ENCODE results near the gene ASIC3.

Gene ASIC3

GRCh38 chr7:151003572-151003971, 44.8 kb upstream of the ASIC3 start:
- Histone ChIP-seq H3K27ac (no peak overlapping the region), H3K27me3 (peaks cover 0 to 49% of the 10 kb centered on the region in 2 donors), H3K4me1 (peaks cover 0 to 7% (median 0%) of the 10 kb centered on the region in 4 donors), H3K36me3 (no peaks in the 10 kb centered on the region), H3K9me3 (no peaks in the 10 kb centered on the region), H3K4me3 (no peak overlapping the region)
- intact Hi-C loops (cut with DNase I; ENCODE audit: low total_unique reads) = no loop called here
- TF ChIP-seq, protein P1, sequence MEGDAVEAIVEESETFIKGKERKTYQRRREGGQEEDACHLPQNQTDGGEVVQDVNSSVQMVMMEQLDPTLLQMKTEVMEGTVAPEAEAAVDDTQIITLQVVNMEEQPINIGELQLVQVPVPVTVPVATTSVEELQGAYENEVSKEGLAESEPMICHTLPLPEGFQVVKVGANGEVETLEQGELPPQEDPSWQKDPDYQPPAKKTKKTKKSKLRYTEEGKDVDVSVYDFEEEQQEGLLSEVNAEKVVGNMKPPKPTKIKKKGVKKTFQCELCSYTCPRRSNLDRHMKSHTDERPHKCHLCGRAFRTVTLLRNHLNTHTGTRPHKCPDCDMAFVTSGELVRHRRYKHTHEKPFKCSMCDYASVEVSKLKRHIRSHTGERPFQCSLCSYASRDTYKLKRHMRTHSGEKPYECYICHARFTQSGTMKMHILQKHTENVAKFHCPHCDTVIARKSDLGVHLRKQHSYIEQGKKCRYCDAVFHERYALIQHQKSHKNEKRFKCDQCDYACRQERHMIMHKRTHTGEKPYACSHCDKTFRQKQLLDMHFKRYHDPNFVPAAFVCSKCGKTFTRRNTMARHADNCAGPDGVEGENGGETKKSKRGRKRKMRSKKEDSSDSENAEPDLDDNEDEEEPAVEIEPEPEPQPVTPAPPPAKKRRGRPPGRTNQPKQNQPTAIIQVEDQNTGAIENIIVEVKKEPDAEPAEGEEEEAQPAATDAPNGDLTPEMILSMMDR (IDR thresholded peaks at IDR 0.05) = no peak
- no peak for DNase-seq

GRCh38 chr7:151005566-151005965, 42.8 kb upstream of the ASIC3 start:
- Histone ChIP-seq H3K27me3 (peaks cover 0 to 52% of the 10 kb centered on the region in 2 donors), H3K9me3 (no peaks in the 10 kb centered on the region), H3K36me3 (no peaks in the 10 kb centered on the region), H3K4me1 (peaks cover 0 to 11% (median 0%) of the 10 kb centered on the region in 4 donors), H3K4me3 (no peak overlapping the region), H3K27ac (no peak overlapping the region)
- intact Hi-C loops (cut with DNase I; ENCODE audit: low total_unique reads) = loop anchor here (5.0 kb wide), 1 partner anchor 108 kb away; no protein-coding TSS in a partner anchor
- TF ChIP-seq, protein P1 (IDR thresholded peaks at IDR 0.05) = no peak
- DNase-seq = no peak

DNA sequence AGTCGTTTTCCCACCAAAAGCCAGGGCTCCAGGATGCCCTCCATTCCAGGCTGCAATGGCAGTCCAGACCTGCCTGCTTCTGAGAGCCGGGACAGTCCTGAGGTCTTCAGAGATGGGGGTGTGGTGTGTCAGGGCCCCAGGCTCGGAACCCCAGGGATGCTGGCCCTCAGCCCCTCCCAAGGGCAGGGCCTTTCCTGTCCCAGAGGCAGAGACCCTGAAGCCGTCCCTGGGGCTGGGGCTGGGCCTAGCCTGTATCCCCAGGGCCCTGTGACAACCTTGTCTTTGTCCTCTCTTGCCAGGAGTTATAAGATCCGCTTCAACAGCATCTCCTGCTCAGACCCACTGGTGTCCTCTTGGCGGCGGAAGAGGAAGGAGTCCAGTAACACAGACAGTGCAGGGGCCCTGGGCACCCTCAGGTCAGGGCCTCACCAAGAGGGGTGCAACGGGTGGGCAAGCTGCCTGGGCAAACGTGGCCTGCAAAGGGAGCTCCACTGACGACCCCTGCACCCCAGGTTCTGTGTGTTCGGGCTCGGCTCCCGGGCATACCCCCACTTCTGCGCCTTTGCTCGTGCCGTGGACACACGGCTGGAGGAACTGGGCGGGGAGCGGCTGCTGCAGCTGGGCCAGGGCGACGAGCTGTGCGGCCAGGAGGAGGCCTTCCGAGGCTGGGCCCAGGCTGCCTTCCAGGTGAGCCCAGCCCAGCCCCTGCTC, 41.6 kb upstream of the ASIC3 start:
- intact Hi-C loops (cut with DNase I; ENCODE audit: low total_unique reads) = loop anchor here (5.0 kb wide), 1 partner anchor 109 kb away; no protein-coding TSS in a partner anchor
- H3K27ac ChIP-seq = no peak overlapping the region
- peaks cover 0 to 49% of the 10 kb centered on the region in 2 donors for H3K27me3 ChIP-seq

DNA sequence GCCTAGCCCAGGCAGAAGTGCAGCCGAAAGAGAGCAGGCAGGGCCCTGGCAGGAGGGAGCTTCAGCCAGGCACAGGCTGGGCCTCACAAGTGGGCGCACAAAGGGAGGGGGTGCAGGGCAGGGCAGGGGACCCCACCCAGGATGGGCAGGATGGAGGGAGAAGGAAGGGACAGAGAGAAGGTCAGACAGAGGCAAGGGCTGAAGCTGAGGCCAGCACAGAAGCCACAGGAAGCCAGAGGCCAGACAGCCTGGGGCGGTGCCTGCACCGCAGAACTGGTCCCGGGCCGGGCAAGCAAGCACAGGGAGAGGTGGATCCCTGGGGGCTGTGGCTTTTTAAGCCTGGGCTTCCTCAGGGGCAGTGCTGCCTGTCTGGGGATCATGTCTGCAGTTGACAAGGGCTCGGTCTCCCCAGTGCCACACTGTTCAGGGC, 40.8 kb upstream of the ASIC3 start:
- Histone ChIP-seq H3K4me3 (no peak overlapping the region), H3K27ac (no peak overlapping the region), H3K27me3 (peaks cover 0 to 52% of the 10 kb centered on the region in 2 donors), H3K36me3 (no peaks in the 10 kb centered on the region), H3K9me3 (no peaks in the 10 kb centered on the region), H3K4me1 (peaks cover 0 to 11% (median 0%) of the 10 kb centered on the region in 4 donors)
- DNase-seq = peak in 1 of 2 donors; percentile 50
- intact Hi-C loops (cut with DNase I; ENCODE audit: low total_unique reads) = loop anchor here (5.0 kb wide), 1 partner anchor 110 kb away; no protein-coding TSS in a partner anchor
- TF ChIP-seq, protein P1 (IDR thresholded peaks at IDR 0.05) = no peak

More for the DNA sequence above, 41.6 kb upstream of the ASIC3 start:
- Histone ChIP-seq H3K9me3 (no peaks in the 10 kb centered on the region), H3K4me1 (peaks cover 0 to 11% (median 0%) of the 10 kb centered on the region in 4 donors), H3K36me3 (no peaks in the 10 kb centered on the region), H3K4me3 (no peak overlapping the region)
- TF ChIP-seq, protein P1 (IDR thresholded peaks at IDR 0.05) = no peak
- DNase-seq = no peak

GRCh38 chr7:151008143-151008510, 40.2 kb upstream of the ASIC3 start:
- TF ChIP-seq, protein P1 (IDR thresholded peaks at IDR 0.05) = no peak
- intact Hi-C loops (cut with DNase I; ENCODE audit: low total_unique reads) = loop anchor here (5.0 kb wide), 1 partner anchor 111 kb away; no protein-coding TSS in a partner anchor

More at GRCh38 chr7:151008143-151008510, 40.2 kb upstream of the ASIC3 start:
- Histone ChIP-seq H3K27ac (no peak overlapping the region), H3K9me3 (no peaks in the 10 kb centered on the region), H3K4me3 (no peak overlapping the region), H3K36me3 (no peaks in the 10 kb centered on the region), H3K27me3 (peaks cover 0 to 57% of the 10 kb centered on the region in 2 donors), H3K4me1 (peaks cover 0 to 16% (median 3%) of the 10 kb centered on the region in 4 donors)
- DNase-seq = no peak
